H1 (cell line): ENCODE measurements around the gene INKA2. TPM values are rescaled to one million over a fixed set of nuclear protein-coding genes. Genes with fewer than 3 reads are reported as not detected.

Experiments
- CTCF ChIA-PET: fragments of 300-600 bp; sonication (Branson Sonifier 250); formaldehyde crosslinking; loops from one replicate; lab custom pipeline; 2021; ENCODE audit not compliant: partially characterized antibody; lab: Charles Lee
- POLR2A ChIA-PET: fragments of 300-600 bp; sonication (Branson Sonifier 250); formaldehyde crosslinking; loops from one replicate; lab custom pipeline; 2021; ENCODE audit warnings: inconsistent platforms; ENCODE audit not compliant: partially characterized antibody; lab: Charles Lee
- DNase-seq, 2 experiments: peaks; one replicate each; pipeline versions ENCODE4 v3.0.0 to v3.0.0-alpha.2; 2010 to 2022; ENCODE audit warnings: low spot score in 2 of 2, low read depth in 1 of 2, mixed read lengths in 1 of 2
- FAIRE-seq: peaks from 2 replicates; lab custom pipeline; 2011; peaks lifted over from hg19 to GRCh38; lab: Jason Lieb, UNC
- H2AFZ ChIP-seq: 2 replicates; pipeline ENCODE4 v1.8.1; 2012; ENCODE audit warnings: low read length, inconsistent platforms
- H2AK5ac ChIP-seq: 2 replicates; pipeline ENCODE4 v1.6.1; 2013; ENCODE audit warnings: low read depth, low read length
- H2BK120ac ChIP-seq: replicated peaks from 2 replicates; pipeline ENCODE3; 2013; ENCODE audit warnings: low read depth, low read length, inconsistent platforms
- H2BK12ac ChIP-seq: 2 replicates; pipeline ENCODE4 v1.6.1; 2013; ENCODE audit warnings: low read depth, low read length
- H2BK15ac ChIP-seq: 2 replicates; pipeline ENCODE4 v1.6.1; 2013; ENCODE audit warnings: low read length
- H2BK20ac ChIP-seq: 2 replicates; pipeline ENCODE4 v1.6.1; 2013; ENCODE audit warnings: low read length
- H2BK5ac ChIP-seq: 2 replicates; pipeline ENCODE4 v1.6.1; 2013; ENCODE audit warnings: low read depth, low read length
- H3K14ac ChIP-seq: 2 replicates; pipeline ENCODE4 v1.6.1; 2013; ENCODE audit warnings: inconsistent platforms; ENCODE audit not compliant: insufficient read length
- H3K18ac ChIP-seq: 2 replicates; pipeline ENCODE4 v1.6.1; 2013; ENCODE audit warnings: low read length; ENCODE audit errors: extremely low read depth
- H3K23ac ChIP-seq: 2 replicates; pipeline ENCODE4 v1.6.1; 2013; ENCODE audit warnings: inconsistent platforms; ENCODE audit not compliant: insufficient read length
- H3K23me2 ChIP-seq: 2 replicates; pipeline ENCODE4 v1.6.1; 2013; ENCODE audit warnings: low read depth, low read length
- H3K27ac ChIP-seq: 2 replicates; pipeline ENCODE4 v1.6.1; 2011; ENCODE audit warnings: low read depth, low read length, inconsistent platforms
- H3K27me3 ChIP-seq, 4 experiments: replicated peaks in 1 of 4; 1 replicate in 1 of 4; 2 replicates in 3 of 4; pipeline versions ENCODE4 v1.6.1 to v1.8.1; 2011 to 2013; ENCODE audit warnings: low read length in 3 of 4, mild to moderate bottlenecking in 3 of 4, inconsistent platforms in 2 of 4, mixed read lengths in 2 of 4, moderate library complexity in 1 of 4; ENCODE audit not compliant: control insufficient read depth in 3 of 4, insufficient read depth in 3 of 4; ENCODE audit errors: extremely low read depth in 1 of 4
- H3K36me3 ChIP-seq, 4 experiments: 2 replicates each; pipeline versions ENCODE4 v1.6.1 to v1.8.1; 2011 to 2013; ENCODE audit warnings: mild to moderate bottlenecking in 4 of 4, low read length in 3 of 4, moderate library complexity in 2 of 4, control low read depth in 1 of 4, inconsistent platforms in 1 of 4; ENCODE audit not compliant: insufficient read depth in 4 of 4, control insufficient read depth in 2 of 4
- H3K4ac ChIP-seq: replicated peaks from 2 replicates; pipeline ENCODE3; 2013; ENCODE audit warnings: low read length, low read depth, mixed read lengths, inconsistent platforms; ENCODE audit not compliant: insufficient read length
- H3K4me1 ChIP-seq, 4 experiments: replicated peaks in 1 of 4; 1 replicate in 1 of 4; 2 replicates in 3 of 4; pipeline versions ENCODE4 v1.6.1 to v1.8.1; 2011 to 2013; ENCODE audit warnings: low read length in 3 of 4, inconsistent platforms in 2 of 4, mixed read lengths in 1 of 4; ENCODE audit not compliant: insufficient read depth in 4 of 4, control insufficient read depth in 3 of 4
- H3K4me2 ChIP-seq, 2 experiments: 2 replicates each; pipeline versions ENCODE4 v1.6.1 to v1.8.1; 2011 to 2013; ENCODE audit warnings: low read depth in 2 of 2, low read length in 2 of 2, control low read depth in 1 of 2, inconsistent platforms in 1 of 2, mild to moderate bottlenecking in 1 of 2; ENCODE audit not compliant: insufficient read depth in 1 of 2
- H3K4me3 ChIP-seq, 4 experiments: fragments of 200-600, 300-600 bp in 1 of 4; sonication (generic), shearing (Covaris generic), sonication (Bioruptor Twin) in 1 of 4; 2 replicates each; pipeline versions ENCODE4 v1.5.1 to v1.8.1; 2011 to 2016; ENCODE audit warnings: low read length in 4 of 4, low read depth in 3 of 4, control low read depth in 2 of 4, inconsistent platforms in 2 of 4, mild to moderate bottlenecking in 2 of 4, mixed read lengths in 1 of 4, moderate library complexity in 1 of 4; ENCODE audit not compliant: insufficient read depth in 2 of 4; ENCODE audit errors: extremely low read depth in 1 of 4
- H3K56ac ChIP-seq: replicated peaks from 2 replicates; pipeline ENCODE3; 2013; ENCODE audit warnings: low read depth, mild to moderate bottlenecking, mixed read lengths, low read length, inconsistent platforms; ENCODE audit not compliant: insufficient read length
- H3K79me1 ChIP-seq: 2 replicates; pipeline ENCODE4 v1.6.1; 2013; ENCODE audit warnings: low read depth, low read length, control low read depth
- H3K79me2 ChIP-seq, 2 experiments: 2 replicates each; pipeline versions ENCODE4 v1.6.1 to v1.8.1; 2012 to 2013; ENCODE audit warnings: low read length in 2 of 2, mild to moderate bottlenecking in 2 of 2, inconsistent platforms in 1 of 2; ENCODE audit not compliant: insufficient read depth in 2 of 2, control insufficient read depth in 1 of 2
- H3K9ac ChIP-seq, 4 experiments: replicated peaks in 1 of 4; 1 replicate in 1 of 4; 2 replicates in 3 of 4; pipeline versions ENCODE4 v1.6.1 to v1.8.1; 2011 to 2013; ENCODE audit warnings: low read depth in 3 of 4, low read length in 3 of 4, control low read depth in 2 of 4, mild to moderate bottlenecking in 2 of 4, moderate library complexity in 2 of 4, inconsistent platforms in 1 of 4; ENCODE audit errors: extremely low read depth in 1 of 4
- H3K9me3 ChIP-seq, 2 experiments: 2 replicates each; pipeline versions ENCODE4 v1.6.1 to v1.8.1; 2012 to 2013; ENCODE audit warnings: mild to moderate bottlenecking in 2 of 2, moderate library complexity in 2 of 2, control low read depth in 1 of 2, inconsistent platforms in 1 of 2, low read depth in 1 of 2, low read length in 1 of 2, mixed read lengths in 1 of 2; ENCODE audit not compliant: insufficient read depth in 2 of 2
- H4K20me1 ChIP-seq, 2 experiments: replicated peaks in 1 of 2; 2 replicates each; pipeline versions ENCODE3 to v1.8.1; 2011 to 2013; ENCODE audit warnings: inconsistent platforms in 2 of 2, low read length in 2 of 2, mild to moderate bottlenecking in 1 of 2; ENCODE audit not compliant: insufficient read depth in 2 of 2, control insufficient read depth in 1 of 2
- H4K5ac ChIP-seq: 2 replicates; pipeline ENCODE4 v1.6.1; 2013; ENCODE audit warnings: low read length, low read depth, mixed read lengths, inconsistent platforms; ENCODE audit not compliant: insufficient read length
- H4K8ac ChIP-seq: 2 replicates; pipeline ENCODE4 v1.8.0; 2013; ENCODE audit warnings: mild to moderate bottlenecking, moderate library complexity, low read length, inconsistent platforms; ENCODE audit not compliant: insufficient read depth; ENCODE audit errors: extremely low read depth
- H4K91ac ChIP-seq: replicated peaks from 2 replicates; pipeline ENCODE3; 2013; ENCODE audit warnings: low read length, mixed read lengths, inconsistent platforms; ENCODE audit not compliant: insufficient read length
- ASH2L ChIP-seq: fragments of 200-600, 300-600 bp; sonication (generic); IDR thresholded peaks from one replicate; pipeline ENCODE4 v1.7.1; 2017; ENCODE audit warnings: low read length
- EGR1 ChIP-seq: IDR thresholded peaks from 2 replicates; pipeline ENCODE4 v1.6.1; 2011; ENCODE audit warnings: low read depth, low read length, borderline replicate concordance
- POLR2AphosphoS5 ChIP-seq: IDR thresholded peaks from 2 replicates; pipeline ENCODE4 v1.6.1; 2011; ENCODE audit warnings: low read depth, low read length
- RAD21 ChIP-seq, 2 experiments: IDR thresholded peaks in 1 of 2; conservative IDR thresholded peaks in 1 of 2; 2 replicates each; pipeline ENCODE4 v1.6.1; 2011; ENCODE audit warnings: low read depth in 2 of 2, low read length in 2 of 2, improper control_type of control experiment in 1 of 2, inconsistent platforms in 1 of 2, mild to moderate bottlenecking in 1 of 2, moderate library complexity in 1 of 2
- RFX5 ChIP-seq: IDR thresholded peaks from 2 replicates; pipeline ENCODE4 v1.6.1; 2011; ENCODE audit warnings: low read depth, low read length, improper control_type of control experiment, borderline replicate concordance
- RXRA ChIP-seq: IDR thresholded peaks from 2 replicates; pipeline ENCODE4 v1.6.1; 2011; ENCODE audit warnings: low read depth, mild to moderate bottlenecking, low read length, moderate library complexity; ENCODE audit not compliant: insufficient read depth
- TBP ChIP-seq: IDR thresholded peaks from 2 replicates; pipeline ENCODE4 v1.6.1; 2011; ENCODE audit warnings: low read depth, low read length, improper control_type of control experiment
- TCF12 ChIP-seq: IDR thresholded peaks from 2 replicates; pipeline ENCODE4 v1.6.1; 2011; ENCODE audit warnings: low read depth, mild to moderate bottlenecking, low read length
- ZNF274 ChIP-seq: IDR thresholded peaks from 2 replicates; pipeline ENCODE4 v1.7.0; 2012; ENCODE audit warnings: low read length, borderline replicate concordance; ENCODE audit errors: extremely low read depth
- WGBS, 2 experiments: shearing (Covaris generic) in 1 of 2; methylation state at CpG; one replicate each; pipeline versions ENCODE4 v1.1.6 to v1.1.7; 2013 to 2015; ENCODE audit warnings: low lambda C conversion rate in 2 of 2, mixed read lengths in 2 of 2, inconsistent platforms in 1 of 2, low coverage in 1 of 2, missing lambda C conversion rate in 1 of 2; ENCODE audit not compliant: insufficient replicate concordance in 2 of 2, insufficient coverage in 1 of 2, insufficient read length in 1 of 2; ENCODE audit errors: extremely low coverage in 1 of 2, missing lambda C conversion rate in 1 of 2; 5-methylcytosine and 5-hydroxymethylcytosine counted together
- polyA plus RNA-seq, 7 experiments: library from polyadenylated mRNA; depleted of rRNA in 3 of 7; stranded (reverse) in 5 of 7; unstranded in 2 of 7; fragments of >200 nt in 5 of 7; fragments of 200-250 nt in 2 of 7; gene quantifications; 1 replicate in 5 of 7; 2 replicates in 1 of 7; 4 replicates in 1 of 7; pipeline versions ENCODE4 v1.2.1 to v1.2.3, GENCODE V29; 2011 to 2013; ENCODE audit warnings: missing spikeins in 2 of 7, mixed read lengths in 2 of 7
- total RNA-seq: library from RNA; stranded (reverse); fragmentation: NEBNext Ultra II Directional; extraction: Animal tissue kit (Norgen Biotek cat#: 25700); gene quantifications from 2 replicates; pipeline ENCODE4 v1.2.1, GENCODE V29; 2021
- TF ChIP-seq, protein P1 (sequence below): IDR thresholded peaks from 2 replicates; pipeline ENCODE4 v1.6.1; 2012; ENCODE audit warnings: inconsistent platforms

The INKA2 gene
- total and polyA plus RNA-seq, 2 of the 8 experiments (the other 6 are each of a cell fraction or from before 2014, with no cell fraction given): 4.2 to 11.5 TPM

DNA sequence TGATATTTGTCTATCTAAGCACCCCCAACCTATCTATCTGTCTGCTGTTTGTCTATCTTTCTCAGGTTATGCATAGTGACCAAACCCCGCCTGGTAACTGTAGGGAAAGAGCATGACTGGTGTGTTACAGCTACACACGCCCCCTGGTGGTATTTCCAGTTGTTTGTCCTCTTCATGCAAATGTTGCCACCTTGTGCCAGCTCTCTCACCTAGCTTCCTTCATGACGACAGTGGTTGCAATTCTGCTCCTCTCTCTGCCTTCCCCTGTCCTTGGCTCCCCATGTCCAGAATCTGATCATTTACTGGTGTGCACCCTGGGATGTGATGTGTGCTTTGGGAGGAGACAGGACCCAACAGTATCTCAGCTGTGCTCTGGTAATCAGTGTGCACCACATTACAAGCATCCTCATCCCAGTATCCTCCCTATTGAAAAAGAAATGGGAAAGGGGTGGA is 8.1 kb upstream of the INKA2 start:
- Histone ChIP-seq H2BK12ac (no peak overlapping the region), H3K56ac (no peak overlapping the region), H2BK20ac (no peak overlapping the region), H4K8ac (no peak overlapping the region), H2AK5ac (no peak overlapping the region), H3K4me1 (peaks cover 0 to 3% (median 0%) of the 10 kb centered on the region in 4 experiments; a peak in 4 of 7 replicates), H3K14ac (no peak overlapping the region), H3K4me2 (no peak overlapping the region), H4K20me1 (no peaks in the 10 kb centered on the region), H3K9me3 (no peaks in the 10 kb centered on the region), H3K23ac (no peak overlapping the region), H4K5ac (no peak overlapping the region), H3K18ac (no peak overlapping the region), H2AFZ (no peak overlapping the region), H3K27me3 (no peaks in the 10 kb centered on the region; a peak in 1 of 7 replicates), H3K9ac (no peak overlapping the region), H2BK5ac (no peak overlapping the region), H4K91ac (no peak overlapping the region), H2BK15ac (no peak overlapping the region), H2BK120ac (no peak overlapping the region), H3K4me3 (no peak overlapping the region), H3K79me1 (no peaks in the 10 kb centered on the region), H3K23me2 (no peaks in the 10 kb centered on the region), H3K79me2 (no peaks in the 10 kb centered on the region), H3K27ac (no peak overlapping the region), H3K4ac (no peak overlapping the region), H3K36me3 (no peaks in the 10 kb centered on the region)
- POLR2A ChIA-PET: interaction anchor here (0.7 to 2.2 kb wide), 7 partner anchors 9 to 34 kb away, joined by 3 to 8 read pairs (median 3); partner anchors contain the start of gene DDX20
- DNase-seq (peak in 1 of 2 experiments; percentile 70), FAIRE-seq (peak; percentile 81)
- CTCF ChIA-PET: interaction anchor here (0.6 to 42.0 kb wide), 31 partner anchors 3 to 1941 kb away, joined by 3 to 1070 read pairs (median 4); partner anchors contain the start of genes DDX20, INKA2 and RAP1A
- WGBS, 2 experiments: 23% methylated on average over 3 of the region's 3 CpGs; no CpG with 5 or more reads in 1 of the 2 experiments
- TF ChIP-seq TBP (no peak), EGR1 (0 out of 2 replicates have a peak, but pooled peaks have one; percentile 24), POLR2AphosphoS5 (no peak), ASH2L (no peak), RXRA (0 out of 2 replicates have a peak, but pooled peaks have one; percentile 53), TCF12 (peak; percentile 84; the same call in 1 of the 2 replicates), RFX5 (peak; percentile 55; the same call in 1 of the 2 replicates), RAD21 (IDR thresholded peaks at IDR 0.05 in 1 of 2, conservative IDR thresholded peaks at IDR 0.05 in 1 of 2; ENCODE audit: low read depth in 2 of 2, low read length in 2 of 2) (peak; percentile 73 to 84), ZNF274 (no peak)
- TF ChIP-seq, protein P1, sequence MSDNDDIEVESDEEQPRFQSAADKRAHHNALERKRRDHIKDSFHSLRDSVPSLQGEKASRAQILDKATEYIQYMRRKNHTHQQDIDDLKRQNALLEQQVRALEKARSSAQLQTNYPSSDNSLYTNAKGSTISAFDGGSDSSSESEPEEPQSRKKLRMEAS: peak; percentile 74; the same call in 1 of the 2 replicates
